Gastrocnemius medialis (tissue), 4 donors: ENCODE results near the gene NBEA. TPM values are rescaled to one million over a fixed set of nuclear protein-coding genes. Genes with fewer than 3 reads are reported as not detected.

Source experiments
- ATAC-seq, 2 donors: fragments of 150-250 bp; one replicate each; pipeline ENCODE4 v1.9.1; 2016
- DNase-seq, 2 donors: peaks; one replicate each; pipeline ENCODE4 v3.0.0-alpha.2; 2019
- H3K27ac ChIP-seq, 4 donors: fragments of 200-600 bp; sonication (generic); 1 replicate in 1 of 4; 2 replicates in 3 of 4; pipeline ENCODE4 v1.5.1; 2016 to 2018; ENCODE audit warnings: mild to moderate bottlenecking in 2 of 4, moderate library complexity in 1 of 4
- H3K27me3 ChIP-seq, 3 donors: fragments of 200-600 bp; sonication (generic) in 2 of 3; 1 replicate in 1 of 3; 2 replicates in 2 of 3; pipeline versions ENCODE4 v1.5.1 to v1.6.0; 2016 to 2019; ENCODE audit warnings: mild to moderate bottlenecking in 1 of 3, moderate library complexity in 1 of 3
- H3K36me3 ChIP-seq, 2 donors: fragments of 200-600 bp; sonication (generic) in 1 of 2; one replicate each; pipeline ENCODE4 v1.5.1; 2017 to 2018
- H3K4me1 ChIP-seq, 2 donors: fragments of 200-600 bp; sonication (generic) in 1 of 2; one replicate each; pipeline ENCODE4 v1.5.1; 2016 to 2017; ENCODE audit warnings: mild to moderate bottlenecking in 2 of 2
- H3K4me3 ChIP-seq, 4 donors: fragments of 200-600 bp; sonication (generic) in 3 of 4; 1 replicate in 1 of 4; 2 replicates in 3 of 4; pipeline ENCODE4 v1.5.1; 2016 to 2019; ENCODE audit warnings: mild to moderate bottlenecking in 2 of 4
- H3K9me3 ChIP-seq, 3 donors: fragments of 200-600 bp; sonication (generic) in 2 of 3; 1 replicate in 1 of 3; 2 replicates in 2 of 3; pipeline ENCODE4 v1.5.1; 2016 to 2019
- POLR2A ChIP-seq, 2 donors: fragments of 450-650 bp; IDR thresholded peaks; one replicate each; pipeline ENCODE4 v1.6.1; 2017; ENCODE audit warnings: antibody characterized with exemption in 2 of 2, mild to moderate bottlenecking in 2 of 2, moderate library complexity in 2 of 2
- in situ Hi-C, 4 donors: fragments of 200-750 bp; cut with MboI; loops; one replicate each; pipeline versions ENCODE4 v1.15.0 to v1.8.0; 2017; ENCODE audit warnings: low sequenced_read_pairs in 4 of 4
- intact Hi-C: fragments of 100-400 bp; cut with DNase I; formaldehyde crosslinking; loops from one replicate; pipeline ENCODE4 v1.15.1; 2023; ENCODE audit warnings: low total_unique reads
- total RNA-seq, 4 donors: library from RNA; depleted of rRNA; stranded (reverse); fragments of >200 nt; gene quantifications; one replicate each; pipeline versions ENCODE4 v1.1.0 to v1.2.3, GENCODE V29; 2016
- TF ChIP-seq, protein P1 (sequence below), 5 experiments: fragments of 450-650 bp in 3 of 5; fragments of 200-600 bp in 2 of 5; sonication (generic) in 2 of 5; IDR thresholded peaks in 4 of 5; conservative IDR thresholded peaks in 1 of 5; 1 replicate in 4 of 5; 2 replicates in 1 of 5; pipeline ENCODE4 v1.5.1; 2016 to 2019; ENCODE audit warnings: antibody characterized with exemption in 5 of 5, mild to moderate bottlenecking in 3 of 5, moderate library complexity in 3 of 5

The NBEA gene
- total RNA-seq, 4 donors from 2014 or later, result 4.1 to 5.1 (median 4.7) TPM

DNA sequence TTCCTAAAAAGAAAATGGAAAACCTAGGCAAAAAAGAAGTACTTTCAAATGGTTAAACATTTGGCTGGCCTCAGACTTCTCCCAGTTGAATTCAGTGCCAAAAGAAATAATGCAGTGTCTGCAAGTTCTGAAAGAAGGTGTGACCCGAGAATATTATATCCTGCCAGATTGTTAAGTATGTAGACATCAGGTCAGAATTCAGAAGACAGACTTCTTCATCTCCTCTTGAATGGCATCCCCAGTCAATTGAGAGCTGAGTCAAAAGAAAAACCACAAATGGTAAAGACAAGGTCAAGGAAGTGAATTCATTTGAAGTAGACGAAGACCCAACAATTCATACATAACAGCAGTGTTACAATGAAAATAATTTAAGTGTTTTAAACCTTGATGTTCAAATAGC is 194.5 kb downstream of the NBEA start:
- Histone ChIP-seq H3K4me1 (no peaks in the 10 kb centered on the region), H3K27me3 (no peaks in the 10 kb centered on the region), H3K4me3 (no peak overlapping the region), H3K9me3 (no peaks in the 10 kb centered on the region), H3K36me3 (no peaks in the 10 kb centered on the region), H3K27ac (no peak overlapping the region)
- intact Hi-C loops (no loop called here), in situ Hi-C loops (no loop called here)
- no peak for ATAC-seq
- TF ChIP-seq POLR2A (IDR thresholded peaks at IDR 0.05), result no peak
- TF ChIP-seq, protein P1, sequence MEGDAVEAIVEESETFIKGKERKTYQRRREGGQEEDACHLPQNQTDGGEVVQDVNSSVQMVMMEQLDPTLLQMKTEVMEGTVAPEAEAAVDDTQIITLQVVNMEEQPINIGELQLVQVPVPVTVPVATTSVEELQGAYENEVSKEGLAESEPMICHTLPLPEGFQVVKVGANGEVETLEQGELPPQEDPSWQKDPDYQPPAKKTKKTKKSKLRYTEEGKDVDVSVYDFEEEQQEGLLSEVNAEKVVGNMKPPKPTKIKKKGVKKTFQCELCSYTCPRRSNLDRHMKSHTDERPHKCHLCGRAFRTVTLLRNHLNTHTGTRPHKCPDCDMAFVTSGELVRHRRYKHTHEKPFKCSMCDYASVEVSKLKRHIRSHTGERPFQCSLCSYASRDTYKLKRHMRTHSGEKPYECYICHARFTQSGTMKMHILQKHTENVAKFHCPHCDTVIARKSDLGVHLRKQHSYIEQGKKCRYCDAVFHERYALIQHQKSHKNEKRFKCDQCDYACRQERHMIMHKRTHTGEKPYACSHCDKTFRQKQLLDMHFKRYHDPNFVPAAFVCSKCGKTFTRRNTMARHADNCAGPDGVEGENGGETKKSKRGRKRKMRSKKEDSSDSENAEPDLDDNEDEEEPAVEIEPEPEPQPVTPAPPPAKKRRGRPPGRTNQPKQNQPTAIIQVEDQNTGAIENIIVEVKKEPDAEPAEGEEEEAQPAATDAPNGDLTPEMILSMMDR (IDR thresholded peaks at IDR 0.05 in 4 of 5, conservative IDR thresholded peaks at IDR 0.05 in 1 of 5), result no peak
- DNase-seq, result no peak

DNA sequence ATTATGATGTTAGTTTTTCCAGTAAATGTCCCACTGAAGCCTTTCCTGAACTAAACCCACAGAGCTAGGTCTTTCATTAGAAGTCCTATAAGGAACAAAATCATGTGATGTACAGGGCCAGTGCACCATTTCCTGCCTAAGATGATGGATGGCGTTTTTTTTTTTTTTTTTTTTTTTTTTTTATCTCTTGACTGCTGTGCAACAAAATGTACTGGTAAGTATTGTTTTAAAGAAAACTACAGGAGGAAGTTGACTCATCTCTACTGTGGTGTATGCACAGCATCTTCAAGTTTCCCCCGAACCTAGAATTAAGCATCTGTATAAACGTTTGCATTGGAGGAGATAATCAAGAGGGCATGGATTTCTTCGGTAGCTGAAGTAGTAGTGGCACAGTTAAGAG is 197.5 kb downstream of the NBEA start:
- in situ Hi-C loops (no loop called here), intact Hi-C loops (no loop called here)
- H3K4me3 ChIP-seq, result no peak overlapping the region
- no peaks in the 10 kb centered on the region for H3K9me3 ChIP-seq
- no peaks in the 10 kb centered on the region for H3K4me1 ChIP-seq
- H3K27ac ChIP-seq, result no peak overlapping the region
- ATAC-seq (no peak), DNase-seq (no peak)
- TF ChIP-seq, protein P1 (IDR thresholded peaks at IDR 0.05 in 4 of 5, conservative IDR thresholded peaks at IDR 0.05 in 1 of 5), result no peak
- no peak for TF ChIP-seq POLR2A (IDR thresholded peaks at IDR 0.05)
- H3K27me3 ChIP-seq, result no peaks in the 10 kb centered on the region
- H3K36me3 ChIP-seq, result no peaks in the 10 kb centered on the region

DNA sequence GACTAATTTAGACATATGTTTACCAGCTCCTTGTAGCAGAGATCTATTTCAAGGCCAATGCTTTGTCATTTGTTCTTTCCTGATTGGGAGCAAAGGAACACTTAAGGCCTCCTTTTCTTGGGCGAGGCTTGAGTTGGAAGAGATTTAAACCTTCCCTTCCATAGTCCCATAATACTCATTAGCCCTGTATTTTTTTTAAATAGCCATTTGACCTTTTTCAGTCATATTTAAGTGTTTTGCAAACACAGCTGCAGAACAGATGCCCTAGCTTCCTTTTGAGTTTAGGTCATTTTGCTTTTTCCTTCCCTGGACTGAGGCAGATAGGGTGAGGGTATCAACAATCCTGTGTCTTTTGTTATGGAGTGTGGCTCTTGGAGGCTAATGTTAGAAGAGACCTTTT is 198.3 kb downstream of the NBEA start:
- no peak for ATAC-seq
- intact Hi-C loops, result no loop called here
- in situ Hi-C loops, result no loop called here

DNA sequence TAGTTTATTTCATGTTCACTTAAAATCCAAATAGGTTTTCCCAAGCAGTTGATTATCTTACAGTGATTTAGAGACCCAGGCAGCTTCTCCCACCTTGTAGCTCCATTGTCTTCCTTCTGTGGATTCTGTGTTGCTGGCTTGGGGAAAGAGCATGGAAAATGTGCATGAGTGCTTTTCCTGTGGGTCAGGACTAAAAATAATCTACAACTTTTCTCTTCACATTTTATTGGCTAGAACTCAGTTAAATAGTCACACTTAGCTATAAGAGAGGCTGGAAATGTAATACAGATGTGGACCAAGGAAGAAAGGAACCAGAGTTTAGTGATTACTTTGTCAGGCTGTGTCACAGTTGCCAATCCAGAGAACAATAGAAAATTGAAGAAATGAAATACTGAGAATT is 198.8 kb downstream of the NBEA start:
- TF ChIP-seq, protein P1 (IDR thresholded peaks at IDR 0.05 in 4 of 5, conservative IDR thresholded peaks at IDR 0.05 in 1 of 5), result no peak
- TF ChIP-seq POLR2A (IDR thresholded peaks at IDR 0.05), result no peak
- ATAC-seq (no peak), DNase-seq (no peak)
- no peak overlapping the region for H3K27ac ChIP-seq
- no peaks in the 10 kb centered on the region for H3K36me3 ChIP-seq
- intact Hi-C loops, result no loop called here
- no peaks in the 10 kb centered on the region for H3K27me3 ChIP-seq
- no peak overlapping the region for H3K4me3 ChIP-seq
- no peaks in the 10 kb centered on the region for H3K9me3 ChIP-seq
- in situ Hi-C loops, result no loop called here
- no peaks in the 10 kb centered on the region for H3K4me1 ChIP-seq

More for the DNA sequence above, 198.3 kb downstream of the NBEA start:
- Histone ChIP-seq H3K27ac (no peak overlapping the region), H3K27me3 (no peaks in the 10 kb centered on the region), H3K4me1 (no peaks in the 10 kb centered on the region), H3K9me3 (no peaks in the 10 kb centered on the region), H3K4me3 (no peak overlapping the region), H3K36me3 (no peaks in the 10 kb centered on the region)
- TF ChIP-seq, protein P1 (IDR thresholded peaks at IDR 0.05 in 4 of 5, conservative IDR thresholded peaks at IDR 0.05 in 1 of 5), result no peak
- TF ChIP-seq POLR2A (IDR thresholded peaks at IDR 0.05), result no peak
- no peak for DNase-seq

DNA sequence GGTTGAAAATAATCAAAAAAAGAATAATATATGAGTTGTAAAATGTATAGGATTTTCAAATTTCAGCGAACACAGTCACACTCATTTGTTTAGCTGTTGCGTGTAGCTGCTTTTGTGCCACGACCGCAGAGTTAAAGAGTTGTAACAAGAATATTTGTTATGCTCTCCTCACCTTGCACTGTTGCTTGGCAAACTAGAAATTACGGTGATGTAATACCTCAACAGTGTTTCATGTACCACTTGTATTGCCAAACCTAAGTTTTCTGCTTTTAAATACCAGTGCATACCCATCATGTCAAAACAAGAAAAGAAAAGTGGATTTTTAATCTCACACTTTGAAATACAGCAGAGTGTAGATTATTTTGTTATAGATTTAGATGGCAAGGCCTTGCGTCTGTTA is 201.1 kb downstream of the NBEA start:
- H3K27ac ChIP-seq, result no peak overlapping the region
- intact Hi-C loops, result no loop called here
- in situ Hi-C loops, result no loop called here
- H3K27me3 ChIP-seq, result no peaks in the 10 kb centered on the region
- no peak overlapping the region for H3K4me3 ChIP-seq
- DNase-seq (no peak), ATAC-seq (no peak)
- H3K4me1 ChIP-seq, result no peaks in the 10 kb centered on the region
- H3K9me3 ChIP-seq, result no peaks in the 10 kb centered on the region
- H3K36me3 ChIP-seq, result no peaks in the 10 kb centered on the region
- no peak for TF ChIP-seq POLR2A (IDR thresholded peaks at IDR 0.05)
- TF ChIP-seq, protein P1 (IDR thresholded peaks at IDR 0.05 in 4 of 5, conservative IDR thresholded peaks at IDR 0.05 in 1 of 5), result no peak
